HEK293T (cell line): ENCODE results near the gene SUB1.
"Not testable (repeated sequence)": the region's sequence is repeated elsewhere in the genome, so short reads cannot be mapped to it uniquely, and the experiment has no call there.

Source experiments
- BHLHE40 ChIP-seq: fragments of 450-650 bp; IDR thresholded peaks from 2 replicates; pipeline ENCODE4 v1.6.1; 2016; ENCODE audit warnings: mild to moderate bottlenecking, moderate library complexity, borderline replicate concordance
- FOXM1 ChIP-seq: fragments of 450-650 bp; IDR thresholded peaks from 2 replicates; pipeline ENCODE4 v1.6.1; 2017; ENCODE audit warnings: mild to moderate bottlenecking, borderline replicate concordance
- HDGF ChIP-seq: fragments of 450-650 bp; IDR thresholded peaks from 2 replicates; pipeline ENCODE4 v1.6.1; 2017; ENCODE audit warnings: antibody characterized with exemption, borderline replicate concordance
- SUZ12 ChIP-seq: fragments of 450-650 bp; IDR thresholded peaks from 2 replicates; pipeline ENCODE4 v1.6.1; 2016; ENCODE audit warnings: mild to moderate bottlenecking
- ZNF384 ChIP-seq: fragments of 450-650 bp; IDR thresholded peaks from 2 replicates; pipeline ENCODE4 v1.6.1; 2016

GRCh38 chr5:32537437-32538029 lies 47.8 kb upstream of the SUB1 start:
- not testable (repeated sequence) for TF ChIP-seq HDGF, SUZ12, ZNF384, BHLHE40, FOXM1
